Skeletal muscle satellite cell (primary cell): ENCODE data around the gene SRXN1.

Experiments used
- H3K27me3 ChIP-seq: 2 replicates; pipeline ENCODE4 v1.7.0; 2013; ENCODE audit warnings: low read length; ENCODE audit not compliant: control insufficient read depth, insufficient read depth
- H3K36me3 ChIP-seq: 2 replicates; pipeline ENCODE4 v1.7.0; 2013; ENCODE audit warnings: mild to moderate bottlenecking, control low read depth, low read length; ENCODE audit not compliant: insufficient read depth
- H3K4me1 ChIP-seq: 2 replicates; pipeline ENCODE4 v1.7.0; 2013; ENCODE audit warnings: low read length; ENCODE audit not compliant: control insufficient read depth, insufficient read depth
- H3K4me2 ChIP-seq: 2 replicates; pipeline ENCODE4 v1.7.0; 2013; ENCODE audit warnings: mild to moderate bottlenecking, low read length
- H3K4me3 ChIP-seq: 2 replicates; pipeline ENCODE4 v1.7.0; 2013; ENCODE audit warnings: low read length
- H3K9ac ChIP-seq: 2 replicates; pipeline ENCODE4 v1.7.0; 2013; ENCODE audit warnings: mild to moderate bottlenecking, low read depth, low read length, moderate library complexity
- H3K9me3 ChIP-seq: replicated peaks from 2 replicates; pipeline ENCODE4 v1.7.0; 2013; ENCODE audit warnings: mild to moderate bottlenecking, control low read depth, low read length

SRXN1 gene

DNA sequence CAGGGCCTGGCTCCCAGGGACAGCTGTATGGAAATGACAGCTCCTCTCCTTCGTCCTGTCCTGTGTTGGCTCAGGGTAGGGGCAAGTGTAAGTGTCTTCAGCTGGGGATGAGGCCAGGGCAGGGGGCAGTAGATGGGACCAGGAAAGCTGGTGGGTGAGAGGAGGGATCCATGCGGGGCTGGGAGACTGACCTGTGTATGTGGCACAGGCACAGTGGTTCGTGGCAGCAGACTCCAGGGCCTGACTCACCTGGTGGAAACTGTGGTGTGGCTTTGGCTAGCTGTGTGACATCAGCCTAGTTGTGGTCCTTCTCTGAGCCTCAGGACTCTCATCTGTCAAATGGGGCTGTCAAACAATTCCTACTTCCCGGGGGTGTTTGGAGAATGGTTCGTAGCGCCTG is 36.3 kb upstream of the SRXN1 start:
- no peak overlapping the region for H3K4me3 ChIP-seq

DNA sequence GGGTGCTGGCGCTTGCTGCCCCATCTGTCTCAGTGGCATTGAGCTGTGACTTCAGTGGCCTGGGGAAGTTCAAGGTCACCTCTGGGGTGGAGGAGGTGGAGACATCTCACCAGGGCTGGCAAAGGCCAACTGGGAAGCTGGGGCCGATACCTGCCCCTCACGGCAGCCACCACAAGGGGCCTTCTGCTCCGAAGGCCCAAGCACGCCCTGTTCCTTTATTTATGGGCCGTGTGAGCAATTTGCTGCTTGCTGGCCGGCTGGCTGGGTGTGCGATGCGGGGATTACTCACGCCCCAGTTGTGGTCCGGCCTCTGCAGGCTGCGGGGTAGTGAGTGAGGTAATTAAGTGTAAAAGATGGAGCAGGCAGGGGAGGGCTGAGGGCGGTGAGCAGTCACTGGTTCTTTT is 35.8 kb upstream of the SRXN1 start:
- Histone ChIP-seq H3K4me2 (no peak overlapping the region), H3K4me3 (no peak overlapping the region), H3K36me3 (no peaks in the 10 kb centered on the region), H3K4me1 (no peaks in the 10 kb centered on the region), H3K9ac (no peak overlapping the region), H3K27me3 (peaks cover 48% of the 10 kb centered on the region), H3K9me3 (no peaks in the 10 kb centered on the region)

More for the DNA sequence above, 36.3 kb upstream of the SRXN1 start:
- Histone ChIP-seq H3K9ac (no peak overlapping the region), H3K9me3 (no peaks in the 10 kb centered on the region), H3K27me3 (peaks cover 48% of the 10 kb centered on the region), H3K4me1 (no peaks in the 10 kb centered on the region), H3K36me3 (no peaks in the 10 kb centered on the region), H3K4me2 (no peak overlapping the region)

DNA sequence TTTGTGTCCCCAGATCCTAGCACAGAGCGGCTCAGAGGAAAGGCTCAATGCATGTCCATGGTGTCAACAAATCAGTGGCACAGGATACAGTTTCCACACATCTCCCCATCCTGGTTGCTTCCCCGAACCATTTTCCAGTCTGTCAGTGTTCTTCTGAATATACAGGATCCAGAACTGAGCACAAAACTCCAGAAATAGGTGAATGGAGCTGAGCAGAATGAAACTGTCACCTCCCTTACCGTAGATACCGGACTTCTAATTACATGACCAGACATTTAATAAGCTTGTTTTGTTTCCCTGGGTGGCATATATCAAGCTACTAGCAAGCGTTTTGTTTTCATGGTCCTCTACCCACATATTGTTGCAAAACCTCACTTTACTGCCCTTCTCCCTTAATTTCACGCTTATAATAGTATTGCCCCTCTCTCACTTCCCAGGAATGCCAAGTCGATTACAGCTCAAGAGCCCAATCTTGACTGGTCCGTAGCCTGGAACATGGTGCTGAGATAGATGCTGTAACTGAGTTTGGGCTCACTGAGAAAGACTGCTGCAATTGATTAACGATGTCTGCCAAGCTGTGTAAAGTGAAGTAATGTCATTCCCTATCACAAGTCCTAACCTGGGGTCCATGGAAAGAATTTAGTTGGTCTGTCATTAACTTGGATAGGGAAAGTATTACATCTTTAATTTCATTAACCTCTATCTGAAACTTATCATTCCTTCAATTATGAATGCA is 34.6 kb upstream of the SRXN1 start:
- no peaks in the 10 kb centered on the region for H3K36me3 ChIP-seq
- H3K4me3 ChIP-seq = no peak overlapping the region
- no peak overlapping the region for H3K9ac ChIP-seq
- H3K4me2 ChIP-seq = no peak overlapping the region
- H3K9me3 ChIP-seq = no peaks in the 10 kb centered on the region
- H3K27me3 ChIP-seq = peaks cover 46% of the 10 kb centered on the region
- no peaks in the 10 kb centered on the region for H3K4me1 ChIP-seq

- Histone ChIP-seq H3K4me3 (no peak overlapping the region), H3K4me2 (no peak overlapping the region), H3K4me1 (no peaks in the 10 kb centered on the region), H3K36me3 (no peaks in the 10 kb centered on the region), H3K27me3 (peaks cover 42% of the 10 kb centered on the region), H3K9me3 (no peaks in the 10 kb centered on the region), H3K9ac (no peak overlapping the region)
Observed at GRCh38 chr20:684676-685319, 31.8 kb upstream of the SRXN1 start.

GRCh38 chr20:682123-682522 is 29.1 kb upstream of the SRXN1 start:
- Histone ChIP-seq H3K4me2 (no peak overlapping the region), H3K36me3 (no peaks in the 10 kb centered on the region), H3K9me3 (no peaks in the 10 kb centered on the region), H3K4me3 (no peak overlapping the region), H3K27me3 (peaks cover 32% of the 10 kb centered on the region), H3K4me1 (no peaks in the 10 kb centered on the region), H3K9ac (no peak overlapping the region)

DNA sequence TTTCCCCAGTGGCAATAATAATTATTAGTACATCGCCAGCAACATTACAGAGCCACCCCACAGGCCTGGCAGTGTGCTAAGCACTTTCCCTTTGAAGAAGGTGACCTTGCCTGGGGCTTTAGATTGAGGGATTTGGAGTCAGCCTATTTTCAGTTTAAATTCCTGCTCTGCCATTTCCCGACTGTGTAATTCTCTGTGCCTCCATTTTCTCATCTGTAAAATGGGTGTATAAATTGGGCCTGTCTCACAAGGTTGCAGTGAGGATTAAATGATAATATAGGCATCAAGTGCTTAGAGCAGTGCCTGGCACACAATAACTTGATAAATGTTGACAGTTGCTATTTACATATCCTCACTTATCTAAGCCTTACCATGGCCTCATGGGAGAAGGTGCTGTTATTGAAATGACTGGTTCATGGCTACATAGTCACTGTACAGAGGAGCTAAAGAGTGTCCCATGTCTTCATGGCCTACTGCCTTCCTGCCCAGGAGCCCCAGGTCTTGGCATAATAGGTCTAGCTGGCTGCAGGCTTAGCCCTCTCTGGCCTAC is 27.7 kb upstream of the SRXN1 start:
- Histone ChIP-seq H3K4me1 (peaks cover 3% of the 10 kb centered on the region), H3K4me2 (no peak overlapping the region), H3K9me3 (no peaks in the 10 kb centered on the region), H3K27me3 (peaks cover 39% of the 10 kb centered on the region), H3K4me3 (no peak overlapping the region), H3K9ac (no peak overlapping the region), H3K36me3 (no peaks in the 10 kb centered on the region)

- Histone ChIP-seq H3K4me1 (peaks cover 4% of the 10 kb centered on the region), H3K4me2 (no peak overlapping the region), H3K36me3 (no peaks in the 10 kb centered on the region), H3K27me3 (peaks cover 65% of the 10 kb centered on the region), H3K4me3 (no peak overlapping the region), H3K9ac (no peak overlapping the region), H3K9me3 (no peaks in the 10 kb centered on the region)
Observed at GRCh38 chr20:677957-678356, 25.0 kb upstream of the SRXN1 start.

DNA sequence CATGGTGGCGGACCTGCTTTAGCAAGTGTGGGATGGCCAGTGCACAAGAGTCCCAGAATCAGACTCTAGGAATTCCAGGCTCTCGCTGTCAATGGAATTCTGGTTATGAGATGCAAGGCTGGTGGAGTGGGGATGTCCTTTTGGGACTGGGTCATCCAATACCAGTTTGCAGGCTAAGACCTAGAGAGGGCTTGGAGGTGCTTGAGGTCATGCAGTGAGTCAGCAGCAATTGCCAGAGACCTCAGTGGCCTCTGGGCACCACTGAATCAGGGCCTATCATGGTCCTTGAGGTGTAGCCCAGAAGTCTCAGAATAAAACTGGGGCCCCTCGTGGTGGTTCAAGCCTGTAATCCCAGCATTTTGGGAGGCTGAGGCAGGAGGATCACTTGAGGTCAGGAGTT is 24.0 kb upstream of the SRXN1 start:
- Histone ChIP-seq H3K9ac (no peak overlapping the region), H3K4me3 (no peak overlapping the region), H3K4me2 (no peak overlapping the region), H3K36me3 (no peaks in the 10 kb centered on the region), H3K4me1 (peaks cover 4% of the 10 kb centered on the region), H3K27me3 (peaks cover 69% of the 10 kb centered on the region), H3K9me3 (no peaks in the 10 kb centered on the region)

DNA sequence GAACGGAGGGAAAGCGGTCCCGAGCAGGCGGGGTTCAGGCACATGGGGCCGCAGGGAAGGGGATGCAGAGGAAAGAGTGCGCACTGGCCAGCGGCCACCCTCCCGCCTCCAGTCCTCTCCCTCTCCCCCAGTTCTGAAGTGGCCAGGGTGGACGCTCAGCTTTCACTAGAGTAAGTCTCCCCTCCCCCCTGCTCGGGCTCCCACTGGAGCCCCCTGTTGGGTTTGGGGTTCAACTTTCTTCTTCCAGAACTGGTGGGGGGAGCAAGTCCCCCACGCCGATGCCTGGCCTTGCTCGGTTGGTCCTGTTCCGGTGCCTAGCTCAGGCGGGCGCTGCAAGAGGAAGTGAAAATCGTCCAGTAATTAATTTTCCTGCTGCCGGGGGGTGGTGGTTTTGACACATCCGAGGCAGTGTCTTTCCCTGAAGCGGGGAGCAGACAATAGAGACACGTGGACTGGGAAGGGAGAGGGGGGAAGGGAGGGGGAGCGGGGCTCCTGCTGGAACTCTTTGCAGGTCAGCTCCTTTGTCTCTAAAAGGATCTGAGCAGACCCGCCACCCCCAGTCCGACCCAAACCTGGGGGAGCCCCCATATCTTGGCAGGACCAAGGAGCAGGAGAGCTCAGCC is 23.4 kb upstream of the SRXN1 start:
- Histone ChIP-seq H3K27me3 (peaks cover 72% of the 10 kb centered on the region), H3K36me3 (no peaks in the 10 kb centered on the region), H3K9me3 (no peaks in the 10 kb centered on the region), H3K4me3 (no peak overlapping the region), H3K4me2 (no peak overlapping the region), H3K9ac (no peak overlapping the region), H3K4me1 (peaks cover 4% of the 10 kb centered on the region)

DNA sequence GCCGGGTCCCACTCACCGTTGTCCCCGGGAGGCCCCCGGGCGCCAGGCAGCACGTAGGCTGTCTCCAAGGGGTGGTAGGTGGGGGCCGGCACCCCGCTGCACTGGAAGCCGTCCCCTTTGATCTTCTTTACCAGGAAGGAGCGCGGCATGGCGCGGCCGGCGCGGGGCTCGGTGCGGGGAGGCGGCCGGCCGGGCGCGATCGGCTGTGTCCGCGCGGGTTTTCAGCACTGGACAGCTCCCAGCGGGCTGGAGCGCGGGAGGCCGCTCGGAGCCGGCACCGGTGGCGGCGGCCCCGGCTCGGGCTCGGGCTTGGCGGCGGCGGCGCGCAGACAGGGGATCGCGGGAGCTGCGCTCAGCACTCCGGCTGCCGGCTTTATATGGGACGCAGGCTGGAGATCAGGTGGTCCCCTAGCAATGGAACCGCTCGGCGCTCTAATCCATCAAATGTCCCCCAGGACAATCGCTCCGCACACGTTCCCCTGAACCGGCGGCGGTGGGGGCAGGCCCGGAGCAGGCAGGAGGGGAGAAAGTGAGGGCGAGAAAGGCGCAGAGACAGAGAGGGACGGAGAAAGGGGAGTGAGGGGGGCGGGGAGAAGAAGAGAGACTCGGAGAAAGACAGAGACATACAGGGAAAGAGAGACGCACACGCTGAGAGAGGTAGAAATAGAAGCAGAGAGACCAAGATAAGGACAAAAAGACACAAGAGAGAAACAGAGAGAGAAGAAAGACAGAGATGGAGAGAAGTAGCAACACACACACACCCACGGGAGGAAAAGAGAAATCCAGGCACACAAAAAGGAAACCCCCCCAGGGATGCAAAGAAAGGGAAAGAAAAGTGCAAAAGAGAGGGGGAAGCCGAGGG is 22.7 kb upstream of the SRXN1 start, which contains the start of gene SCRT2:
Gene SCRT2 (minus strand): TSS at position 350 of the 862 bp plus-strand sequence. CDS start 201 bp downstream, at position 149.
- H3K9ac ChIP-seq = no peak within 1 kb of the TSS
- no peaks in the 10 kb centered on the region for H3K36me3 ChIP-seq
- peaks cover 4% of the 10 kb centered on the region for H3K4me1 ChIP-seq
- H3K27me3 ChIP-seq = peaks cover 79% of the 10 kb centered on the region
- H3K4me2 ChIP-seq = peak within 1 kb of the TSS; percentile 60
- no peaks in the 10 kb centered on the region for H3K9me3 ChIP-seq
- peak within 1 kb of the TSS; percentile 45 for H3K4me3 ChIP-seq

- Histone ChIP-seq H3K36me3 (no peaks in the 10 kb centered on the region), H3K4me2 (no peak overlapping the region), H3K4me1 (peaks cover 4% of the 10 kb centered on the region), H3K27me3 (peaks cover 83% of the 10 kb centered on the region), H3K9ac (no peak overlapping the region), H3K9me3 (no peaks in the 10 kb centered on the region), H3K4me3 (no peak overlapping the region)
Observed at GRCh38 chr20:675033-675452, 22.0 kb upstream of the SRXN1 start.
